MM.1S (cell line): ENCODE measurements around the gene DDTL.

Source experiments
- DNase-seq: peaks from one replicate; pipeline ENCODE4 v3.0.0-alpha.2; 2015
- H2AFZ ChIP-seq: fragments of 300-600 bp; sonication (generic); 2 replicates; pipeline ENCODE4 v1.6.0; 2016; ENCODE audit warnings: antibody characterized with exemption, low read length
- H3F3A ChIP-seq: fragments of 300-600 bp; sonication (generic); 2 replicates; pipeline ENCODE4 v1.6.1; 2016; ENCODE audit warnings: mild to moderate bottlenecking, antibody characterized with exemption, low read length, moderate library complexity, mixed read lengths; ENCODE audit not compliant: insufficient read depth
- H3K27ac ChIP-seq: fragments of 300-600 bp; sonication (generic); 2 replicates; pipeline ENCODE4 v1.5.1; 2016; ENCODE audit warnings: mild to moderate bottlenecking, low read length
- H3K27me3 ChIP-seq: fragments of 300-600 bp; sonication (generic); replicated peaks from 2 replicates; pipeline ENCODE4 v1.6.0; 2016; ENCODE audit warnings: low read length; ENCODE audit not compliant: insufficient read depth
- H3K36me3 ChIP-seq: fragments of 300-600 bp; sonication (generic); replicated peaks from 2 replicates; pipeline ENCODE4 v1.6.1; 2016; ENCODE audit warnings: mild to moderate bottlenecking, low read length, mixed read lengths; ENCODE audit not compliant: insufficient read depth
- H3K4me1 ChIP-seq: fragments of 300-600 bp; sonication (generic); 2 replicates; pipeline ENCODE4 v1.6.1; 2016; ENCODE audit warnings: low read length, mixed read lengths
- H3K4me2 ChIP-seq: fragments of 300-600 bp; sonication (generic); 2 replicates; pipeline ENCODE4 v1.6.0; 2016; ENCODE audit warnings: low read depth, low read length
- H3K4me3 ChIP-seq: fragments of 300-600 bp; sonication (generic); 2 replicates; pipeline ENCODE4 v1.5.1; 2016; ENCODE audit warnings: low read length, mixed read lengths
- H3K79me2 ChIP-seq: fragments of 300-600 bp; sonication (generic); 2 replicates; pipeline ENCODE4 v1.6.1; 2016; ENCODE audit warnings: mixed run types, low read length, mixed read lengths
- H3K9ac ChIP-seq: fragments of 300-600 bp; sonication (generic); 2 replicates; pipeline ENCODE4 v1.6.1; 2016; ENCODE audit warnings: low read length, mixed read lengths
- H3K9me2 ChIP-seq: fragments of 300-600 bp; sonication (generic); replicated peaks from 2 replicates; pipeline ENCODE4 v1.6.1; 2016; ENCODE audit warnings: mild to moderate bottlenecking, low read length, mixed read lengths; ENCODE audit not compliant: insufficient read depth
- H3K9me3 ChIP-seq: fragments of 300-600 bp; sonication (generic); replicated peaks from 2 replicates; pipeline ENCODE4 v1.6.1; 2016; ENCODE audit warnings: mild to moderate bottlenecking, low read length, mixed read lengths; ENCODE audit not compliant: insufficient read depth
- H4K20me1 ChIP-seq: fragments of 300-600 bp; sonication (generic); 2 replicates; pipeline ENCODE4 v1.6.1; 2016; ENCODE audit warnings: mild to moderate bottlenecking, low read length, moderate library complexity, mixed read lengths; ENCODE audit not compliant: insufficient read depth
- EZH2 ChIP-seq: fragments of 300-600 bp; sonication (generic); optimal IDR thresholded peaks from 2 replicates; pipeline ENCODE3; 2017; ENCODE audit warnings: low read depth, mild to moderate bottlenecking, antibody characterized with exemption, low read length, mixed read lengths
- EZH2phosphoT487 ChIP-seq: fragments of 300-600 bp; sonication (generic); IDR thresholded peaks from 2 replicates; pipeline ENCODE4 v1.6.1; 2018; ENCODE audit warnings: antibody characterized with exemption, low read length
- TF ChIP-seq, protein P1 (sequence below): fragments of 300-600 bp; sonication (generic); IDR thresholded peaks from 2 replicates; pipeline ENCODE4 v1.5.1; 2016; ENCODE audit warnings: antibody characterized with exemption, low read length, mixed read lengths

DDTL gene

DNA sequence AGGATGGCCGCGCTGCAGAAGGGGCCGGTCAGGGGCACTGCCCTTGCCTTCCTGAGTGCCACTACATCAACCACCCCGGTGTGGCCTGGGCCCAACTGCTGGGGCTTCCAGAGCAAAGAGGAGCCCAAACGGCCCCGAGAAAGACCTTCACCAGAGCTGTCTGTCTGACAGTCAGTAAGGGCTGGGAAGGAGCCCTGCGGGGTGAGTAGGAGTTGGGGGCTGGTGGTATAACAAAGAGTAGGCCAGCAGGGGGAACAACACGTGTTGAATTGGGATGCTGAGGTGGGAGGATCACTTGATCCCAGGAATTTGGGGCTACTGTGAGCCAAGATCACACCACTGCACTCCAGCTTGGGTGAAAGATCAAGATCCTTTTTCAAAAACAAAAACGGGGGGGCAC lies 34.6 kb downstream of the DDTL start:
- no peaks in the 10 kb centered on the region for H4K20me1 ChIP-seq
- H2AFZ ChIP-seq, result no peak overlapping the region
- H3K27me3 ChIP-seq, result no peaks in the 10 kb centered on the region
- no peaks in the 10 kb centered on the region for H3K79me2 ChIP-seq
- H3F3A ChIP-seq, result no peaks in the 10 kb centered on the region
- no peaks in the 10 kb centered on the region for H3K4me1 ChIP-seq
- DNase-seq, result no peak
- no peak overlapping the region for H3K4me2 ChIP-seq
- no peak overlapping the region for H3K9ac ChIP-seq
- no peaks in the 10 kb centered on the region for H3K36me3 ChIP-seq
- no peak overlapping the region for H3K27ac ChIP-seq
- TF ChIP-seq EZH2phosphoT487 (no peak), EZH2 (no peak)
- TF ChIP-seq, protein P1, sequence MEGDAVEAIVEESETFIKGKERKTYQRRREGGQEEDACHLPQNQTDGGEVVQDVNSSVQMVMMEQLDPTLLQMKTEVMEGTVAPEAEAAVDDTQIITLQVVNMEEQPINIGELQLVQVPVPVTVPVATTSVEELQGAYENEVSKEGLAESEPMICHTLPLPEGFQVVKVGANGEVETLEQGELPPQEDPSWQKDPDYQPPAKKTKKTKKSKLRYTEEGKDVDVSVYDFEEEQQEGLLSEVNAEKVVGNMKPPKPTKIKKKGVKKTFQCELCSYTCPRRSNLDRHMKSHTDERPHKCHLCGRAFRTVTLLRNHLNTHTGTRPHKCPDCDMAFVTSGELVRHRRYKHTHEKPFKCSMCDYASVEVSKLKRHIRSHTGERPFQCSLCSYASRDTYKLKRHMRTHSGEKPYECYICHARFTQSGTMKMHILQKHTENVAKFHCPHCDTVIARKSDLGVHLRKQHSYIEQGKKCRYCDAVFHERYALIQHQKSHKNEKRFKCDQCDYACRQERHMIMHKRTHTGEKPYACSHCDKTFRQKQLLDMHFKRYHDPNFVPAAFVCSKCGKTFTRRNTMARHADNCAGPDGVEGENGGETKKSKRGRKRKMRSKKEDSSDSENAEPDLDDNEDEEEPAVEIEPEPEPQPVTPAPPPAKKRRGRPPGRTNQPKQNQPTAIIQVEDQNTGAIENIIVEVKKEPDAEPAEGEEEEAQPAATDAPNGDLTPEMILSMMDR, result no peak
- H3K9me3 ChIP-seq, result no peaks in the 10 kb centered on the region
- no peak overlapping the region for H3K4me3 ChIP-seq
- no peaks in the 10 kb centered on the region for H3K9me2 ChIP-seq

DNA sequence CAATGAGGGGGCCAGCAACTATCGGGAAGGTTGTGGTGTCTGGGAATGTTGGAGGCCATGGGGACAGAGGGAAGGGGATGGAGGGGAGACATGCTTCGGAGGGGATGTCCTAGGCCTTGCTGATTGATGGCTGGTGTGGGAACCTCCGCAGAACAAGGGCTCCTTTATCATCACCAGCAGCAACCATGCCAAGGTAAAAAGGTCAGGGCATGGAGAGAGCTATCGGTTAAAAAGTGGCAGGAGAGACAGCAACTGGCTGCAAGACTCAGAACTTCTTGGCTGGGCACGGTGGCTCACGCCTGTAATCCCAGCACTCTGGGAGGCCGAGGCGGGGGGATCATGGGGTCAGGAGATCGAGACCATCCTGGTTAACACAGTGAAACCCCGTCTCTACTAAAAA lies 35.6 kb downstream of the DDTL start:
- Histone ChIP-seq H3K4me1 (no peaks in the 10 kb centered on the region), H3K9ac (no peak overlapping the region), H3F3A (no peaks in the 10 kb centered on the region), H3K27ac (no peak overlapping the region), H3K36me3 (no peaks in the 10 kb centered on the region), H3K79me2 (no peaks in the 10 kb centered on the region), H3K27me3 (no peaks in the 10 kb centered on the region), H3K4me2 (no peak overlapping the region), H3K9me2 (no peaks in the 10 kb centered on the region), H3K9me3 (no peaks in the 10 kb centered on the region), H4K20me1 (no peaks in the 10 kb centered on the region), H3K4me3 (no peak overlapping the region), H2AFZ (no peak overlapping the region)
- no peak for DNase-seq
- TF ChIP-seq, protein P1, result no peak
- TF ChIP-seq EZH2, result no peak
- no peak for TF ChIP-seq EZH2phosphoT487

DNA sequence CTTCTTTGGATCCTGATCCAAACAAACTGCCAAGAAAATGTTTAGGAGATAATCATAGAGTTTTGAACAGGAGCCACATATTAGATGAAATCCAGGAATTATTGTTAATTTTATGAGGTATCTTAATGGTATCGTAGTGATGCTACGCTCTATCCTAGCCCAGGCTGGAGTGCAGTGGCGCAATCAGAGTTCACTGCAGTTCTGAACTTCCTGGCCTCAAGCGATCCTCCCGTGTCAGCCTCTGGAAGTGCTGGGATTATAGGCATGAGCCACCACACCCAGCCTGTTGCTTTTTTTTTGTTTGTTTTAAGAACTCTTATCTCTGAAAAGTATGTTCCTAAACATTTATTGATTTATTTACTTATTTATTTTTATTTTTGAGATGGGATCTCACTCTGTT lies 36.2 kb downstream of the DDTL start:
- Histone ChIP-seq H3K79me2 (no peaks in the 10 kb centered on the region), H3K9ac (no peak overlapping the region), H3F3A (no peaks in the 10 kb centered on the region), H3K4me2 (no peak overlapping the region), H3K36me3 (no peaks in the 10 kb centered on the region), H3K9me2 (no peaks in the 10 kb centered on the region), H3K4me3 (no peak overlapping the region), H2AFZ (no peak overlapping the region), H3K9me3 (no peaks in the 10 kb centered on the region), H4K20me1 (no peaks in the 10 kb centered on the region), H3K4me1 (no peaks in the 10 kb centered on the region), H3K27me3 (no peaks in the 10 kb centered on the region), H3K27ac (no peak overlapping the region)
- no peak for TF ChIP-seq EZH2phosphoT487
- no peak for TF ChIP-seq EZH2
- TF ChIP-seq, protein P1, result no peak
- no peak for DNase-seq
